Stimulated activated CD4-positive, alpha-beta T cell treated with anti-CD3 and anti-CD28 coated beads, Interleukin-1b, Interleukin-23, amount 100 ng/mL, for 24 hours (primary cell): ENCODE data around the gene PEAK3.

Experiments used
- DNase-seq, 4 experiments: peaks; one replicate each; pipeline ENCODE4 v3.0.0-alpha.2; 2020; ENCODE audit warnings: low read depth in 4 of 4, low spot score in 1 of 4

The PEAK3 gene

GRCh38 chr19:2226051-2226839 lies 55.7 kb downstream of the PEAK3 start:
- DNase-seq: no peak

GRCh38 chr19:2225415-2226050 lies 56.4 kb downstream of the PEAK3 start:
- DNase-seq: no peak

GRCh38 chr19:2224754-2225349 lies 57.1 kb downstream of the PEAK3 start:
- no peak for DNase-seq
